Choroid plexus epithelial cell (primary cell): Measurements from ENCODE around the gene L3MBTL4.

Experiments used
- DNase-seq: peaks from one replicate; pipeline ENCODE4 v3.0.0-alpha.2; 2010; ENCODE audit warnings: low read depth
- H3K4me3 ChIP-seq: 2 replicates; pipeline ENCODE4 v1.5.1; 2011; ENCODE audit warnings: low read depth, mild to moderate bottlenecking, control low read depth, low read length, moderate library complexity
- TF ChIP-seq, protein P1 (sequence below): conservative IDR thresholded peaks from 2 replicates; pipeline ENCODE4 v1.5.1; 2011; ENCODE audit warnings: low read depth, mild to moderate bottlenecking, control low read depth, inconsistent platforms, low read length, moderate library complexity

Gene L3MBTL4

DNA sequence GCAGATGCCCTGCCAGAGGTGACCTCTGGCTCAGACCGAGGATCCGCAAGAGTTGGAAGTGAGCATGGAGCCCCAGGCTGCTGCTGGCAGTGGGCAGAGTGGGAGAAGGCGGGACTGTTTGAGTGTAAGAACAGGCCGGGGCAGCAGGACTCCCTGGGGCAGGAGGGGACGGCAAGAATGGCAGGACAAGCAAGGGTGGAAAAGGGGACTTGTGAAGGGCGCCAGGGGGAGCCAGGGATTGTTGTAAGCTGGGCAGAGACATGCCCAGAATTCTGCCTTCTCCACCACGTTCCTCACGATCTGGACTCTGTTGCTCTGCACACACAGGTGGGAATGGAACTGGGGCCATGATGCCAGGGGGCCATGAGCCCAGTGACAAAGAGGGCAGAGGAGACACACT, 447.0 kb downstream of the L3MBTL4 start:
- TF ChIP-seq, protein P1, sequence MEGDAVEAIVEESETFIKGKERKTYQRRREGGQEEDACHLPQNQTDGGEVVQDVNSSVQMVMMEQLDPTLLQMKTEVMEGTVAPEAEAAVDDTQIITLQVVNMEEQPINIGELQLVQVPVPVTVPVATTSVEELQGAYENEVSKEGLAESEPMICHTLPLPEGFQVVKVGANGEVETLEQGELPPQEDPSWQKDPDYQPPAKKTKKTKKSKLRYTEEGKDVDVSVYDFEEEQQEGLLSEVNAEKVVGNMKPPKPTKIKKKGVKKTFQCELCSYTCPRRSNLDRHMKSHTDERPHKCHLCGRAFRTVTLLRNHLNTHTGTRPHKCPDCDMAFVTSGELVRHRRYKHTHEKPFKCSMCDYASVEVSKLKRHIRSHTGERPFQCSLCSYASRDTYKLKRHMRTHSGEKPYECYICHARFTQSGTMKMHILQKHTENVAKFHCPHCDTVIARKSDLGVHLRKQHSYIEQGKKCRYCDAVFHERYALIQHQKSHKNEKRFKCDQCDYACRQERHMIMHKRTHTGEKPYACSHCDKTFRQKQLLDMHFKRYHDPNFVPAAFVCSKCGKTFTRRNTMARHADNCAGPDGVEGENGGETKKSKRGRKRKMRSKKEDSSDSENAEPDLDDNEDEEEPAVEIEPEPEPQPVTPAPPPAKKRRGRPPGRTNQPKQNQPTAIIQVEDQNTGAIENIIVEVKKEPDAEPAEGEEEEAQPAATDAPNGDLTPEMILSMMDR = no peak
- no peak for DNase-seq
- no peak overlapping the region for H3K4me3 ChIP-seq

DNA sequence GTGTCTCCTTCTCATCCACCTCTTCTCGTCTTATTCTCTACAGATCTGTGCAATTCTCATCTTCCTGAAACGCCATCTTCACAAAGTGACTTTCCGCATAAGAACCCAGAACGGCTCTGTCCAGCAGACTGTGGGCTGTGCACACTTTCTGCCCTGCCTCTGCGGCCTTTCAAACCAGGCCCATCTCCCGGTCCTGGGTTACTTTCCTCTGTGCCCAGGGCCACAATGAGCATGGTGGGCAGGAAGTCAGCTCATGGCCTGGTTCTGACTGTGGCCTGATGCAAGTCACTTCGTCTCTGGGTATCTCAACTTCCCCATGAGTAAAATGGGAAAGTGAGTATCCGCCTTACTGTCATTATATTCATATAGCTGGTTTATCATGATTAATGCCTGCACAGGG, 447.7 kb downstream of the L3MBTL4 start:
- TF ChIP-seq, protein P1 = no peak
- DNase-seq = no peak

DNA sequence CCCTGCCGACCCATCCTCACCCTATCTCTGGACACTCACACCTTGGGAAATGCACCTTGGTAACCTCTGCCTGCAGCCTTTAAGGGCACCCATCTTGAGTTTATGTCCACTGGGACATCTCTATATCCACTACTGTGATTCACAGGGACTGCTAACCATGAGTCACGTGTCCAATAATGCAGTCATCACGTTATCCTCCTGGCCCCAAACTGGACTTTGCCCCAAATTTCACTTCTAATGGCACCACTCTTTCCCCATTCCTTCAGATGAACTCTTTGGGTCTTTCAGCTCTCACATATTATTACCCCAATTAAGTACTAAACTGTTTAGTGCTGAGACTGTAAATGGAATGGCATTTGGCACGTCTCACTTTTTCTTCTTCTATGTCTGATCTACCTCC, 448.2 kb downstream of the L3MBTL4 start:
- H3K4me3 ChIP-seq = no peak overlapping the region
- DNase-seq = no peak
- TF ChIP-seq, protein P1 = no peak

More for the DNA sequence above, 447.7 kb downstream of the L3MBTL4 start:
- H3K4me3 ChIP-seq = no peak overlapping the region

DNA sequence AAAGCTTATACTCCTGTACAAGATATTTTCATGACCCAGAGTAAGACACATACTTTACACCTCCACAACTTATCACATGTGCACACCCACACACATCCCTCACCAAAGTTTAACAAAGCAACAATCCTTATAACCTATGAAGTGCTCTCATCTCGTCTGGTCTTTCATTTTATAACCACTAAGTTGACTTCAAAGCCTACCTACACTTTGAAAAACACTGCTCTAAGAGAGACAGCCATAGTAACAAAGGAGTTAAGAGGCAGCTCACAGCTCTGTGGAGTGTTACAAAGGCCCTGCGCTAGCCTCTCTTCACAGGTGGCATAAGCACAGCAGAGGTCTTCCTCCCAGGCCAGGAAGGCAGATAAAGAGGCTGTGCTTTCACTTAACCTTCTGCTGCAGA, 449.7 kb downstream of the L3MBTL4 start:
- TF ChIP-seq, protein P1 = no peak
- no peak for DNase-seq
- no peak overlapping the region for H3K4me3 ChIP-seq

DNA sequence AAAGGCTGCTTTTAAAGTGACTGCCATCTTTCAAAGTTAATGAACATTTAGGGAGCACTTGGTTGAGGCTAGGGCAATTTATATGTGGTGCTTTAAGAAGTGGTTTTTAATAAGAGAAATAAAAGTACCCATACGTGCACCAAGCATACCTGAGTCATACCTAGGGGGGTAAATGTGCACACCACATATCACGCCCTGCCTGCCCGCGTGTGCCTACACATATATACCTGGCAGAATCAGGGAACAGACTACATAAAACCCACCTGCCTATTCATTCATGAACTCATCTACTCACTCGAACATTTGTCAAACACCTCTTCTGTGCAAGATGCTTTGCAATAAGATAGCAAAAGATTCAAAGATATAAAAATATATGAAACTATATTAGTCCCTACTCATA, 450.1 kb downstream of the L3MBTL4 start:
- no peak for DNase-seq
- TF ChIP-seq, protein P1 = no peak
- H3K4me3 ChIP-seq = no peak overlapping the region

DNA sequence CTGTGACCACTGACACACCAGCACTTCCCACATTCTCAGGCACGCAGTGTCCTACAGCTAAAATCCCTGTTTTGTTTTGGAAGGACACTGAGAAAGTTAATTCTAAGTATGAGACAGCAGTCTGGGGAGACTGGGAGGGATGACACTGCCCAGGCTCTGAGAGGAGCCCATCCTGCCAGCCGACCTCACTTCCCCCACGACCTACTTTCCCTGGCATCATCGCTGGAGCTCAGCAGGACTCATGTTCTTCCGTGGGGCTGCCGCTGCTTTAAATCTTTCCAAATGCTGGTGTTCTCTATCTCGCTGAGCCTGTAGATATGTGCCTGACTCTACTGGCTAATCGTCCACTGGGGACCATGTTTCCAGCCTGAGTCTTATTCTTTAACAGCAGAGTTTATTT, 450.6 kb downstream of the L3MBTL4 start:
- DNase-seq = no peak
- TF ChIP-seq, protein P1 = no peak
- H3K4me3 ChIP-seq = no peak overlapping the region

DNA sequence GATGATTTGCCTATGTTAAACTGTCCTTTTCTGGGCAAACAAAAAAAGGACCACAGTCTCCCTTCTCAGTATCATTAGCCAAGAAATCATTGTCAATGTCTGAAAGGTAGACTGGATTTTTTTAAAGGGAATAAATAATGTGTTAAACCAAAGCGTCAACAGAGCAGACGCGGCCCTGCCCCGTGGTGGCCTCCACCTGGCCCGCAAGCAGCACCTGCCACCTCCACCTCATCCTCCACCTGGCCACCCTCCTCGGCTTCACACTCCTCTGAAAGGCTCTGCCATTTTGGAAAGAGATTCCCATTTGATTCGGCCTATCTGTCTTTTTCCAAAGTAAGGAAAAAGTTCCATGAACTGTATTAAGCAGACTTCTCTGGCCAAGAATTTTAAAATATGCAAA, 451.4 kb downstream of the L3MBTL4 start:
- TF ChIP-seq, protein P1 = no peak
- no peak overlapping the region for H3K4me3 ChIP-seq
- no peak for DNase-seq
